ENCODE results near the gene EPB41L2. TPM values are rescaled to one million over a fixed set of nuclear protein-coding genes. Genes with fewer than 3 reads are reported as not detected.
"Not testable (repeated sequence)": the region's sequence is repeated elsewhere in the genome, so short reads cannot be mapped to it uniquely, and the experiment has no call there.

Gene EPB41L2
- total RNA-seq, 1 experiment from 2014 or later, result 199 TPM

GRCh38 chr6:131093334-131093733 lies 30.3 kb upstream of the EPB41L2 start:
- ChIA-PET CTCF (no interaction called here), POLR2A (no interaction called here)
- Histone ChIP-seq H3K9me3 (ENCODE audit: control insufficient read depth, insufficient read depth, low read depth, low read length) (no peaks in the 10 kb centered on the region), H3K27me3 (ENCODE audit: control insufficient read depth, insufficient read depth, low read length) (no peaks in the 10 kb centered on the region), H3K4me1 (ENCODE audit: control insufficient read depth, insufficient read depth, low read length) (no peaks in the 10 kb centered on the region), H3K4me3 (ENCODE audit: low read depth in 2 of 2, low read length in 2 of 2) (no peak overlapping the region), H3K27ac (ENCODE audit: low read length) (no peak overlapping the region), H3K36me3 (ENCODE audit: control insufficient read depth, insufficient read depth, low read length) (no peaks in the 10 kb centered on the region)
- in situ Hi-C loops (cut with HindIII; ENCODE audit: low pct_unique_long_range_greater_than_20kb, low sequenced_read_pairs), result no loop called here
- BruUV-seq (replicated peaks), result no TSS peak
- intact Hi-C loops (cut with micrococcal nuclease; ENCODE audit: unreplicated experiment), result no loop called here
- TF ChIP-seq SIN3A (IDR thresholded peaks at IDR 0.05; ENCODE audit: borderline replicate concordance, insufficient read depth, low read depth, low read length), result no peak
- no peak for TF ChIP-seq CTCF (IDR thresholded peaks at IDR 0.05)
- DNase-seq (ENCODE audit: low read depth, low spot score) (no peak), ATAC-seq (no peak)

- POLR2A ChIA-PET; H3K36me3 ChIP-seq (ENCODE audit: control insufficient read depth, insufficient read depth, low read length); H3K4me1 ChIP-seq (ENCODE audit: control insufficient read depth, insufficient read depth, low read length); BruUV-seq (replicated peaks); in situ Hi-C loops (cut with HindIII; ENCODE audit: low pct_unique_long_range_greater_than_20kb, low sequenced_read_pairs); H3K27ac ChIP-seq (ENCODE audit: low read length); H3K27me3 ChIP-seq (ENCODE audit: control insufficient read depth, insufficient read depth, low read length); CTCF ChIA-PET; DNase-seq (ENCODE audit: low read depth, low spot score); H3K4me3 ChIP-seq (ENCODE audit: low read depth in 2 of 2, low read length in 2 of 2); intact Hi-C loops (cut with micrococcal nuclease; ENCODE audit: unreplicated experiment); ATAC-seq; H3K9me3 ChIP-seq (ENCODE audit: control insufficient read depth, insufficient read depth, low read depth, low read length): not testable (repeated sequence)
These were observed 28.9 kb upstream of the EPB41L2 start for GRCh38 chr6:131091944-131092343.

- in situ Hi-C loops (cut with HindIII; ENCODE audit: low pct_unique_long_range_greater_than_20kb, low sequenced_read_pairs); H3K4me1 ChIP-seq (ENCODE audit: control insufficient read depth, insufficient read depth, low read length); H3K27me3 ChIP-seq (ENCODE audit: control insufficient read depth, insufficient read depth, low read length); H3K9me3 ChIP-seq (ENCODE audit: control insufficient read depth, insufficient read depth, low read depth, low read length); BruUV-seq (replicated peaks); H3K27ac ChIP-seq (ENCODE audit: low read length); DNase-seq (ENCODE audit: low read depth, low spot score); POLR2A ChIA-PET; intact Hi-C loops (cut with micrococcal nuclease; ENCODE audit: unreplicated experiment); H3K4me3 ChIP-seq (ENCODE audit: low read depth in 2 of 2, low read length in 2 of 2); ATAC-seq; H3K36me3 ChIP-seq (ENCODE audit: control insufficient read depth, insufficient read depth, low read length); CTCF ChIA-PET: not testable (repeated sequence)
These were observed 27.3 kb upstream of the EPB41L2 start for GRCh38 chr6:131090339-131090738.

GRCh38 chr6:131084982-131085381 lies 21.9 kb upstream of the EPB41L2 start:
- Histone ChIP-seq H3K27me3 (ENCODE audit: control insufficient read depth, insufficient read depth, low read length) (no peaks in the 10 kb centered on the region), H3K9me3 (ENCODE audit: control insufficient read depth, insufficient read depth, low read depth, low read length) (no peaks in the 10 kb centered on the region), H3K36me3 (ENCODE audit: control insufficient read depth, insufficient read depth, low read length) (no peaks in the 10 kb centered on the region), H3K4me3 (ENCODE audit: low read depth in 2 of 2, low read length in 2 of 2) (no peak overlapping the region), H3K27ac (ENCODE audit: low read length) (no peak overlapping the region), H3K4me1 (ENCODE audit: control insufficient read depth, insufficient read depth, low read length) (no peaks in the 10 kb centered on the region)
- in situ Hi-C loops (cut with HindIII; ENCODE audit: low pct_unique_long_range_greater_than_20kb, low sequenced_read_pairs) (no loop called here), intact Hi-C loops (cut with micrococcal nuclease; ENCODE audit: unreplicated experiment) (no loop called here)
- BruUV-seq (replicated peaks), result no TSS peak
- no peak for ATAC-seq
- peak; percentile 24; the same call in 1 of the 2 replicates for TF ChIP-seq CTCF (IDR thresholded peaks at IDR 0.05)
- TF ChIP-seq POLR2AphosphoS5 (IDR thresholded peaks at IDR 0.05; ENCODE audit: low read depth, low read length), result no peak
- no peak for TF ChIP-seq REST (IDR thresholded peaks at IDR 0.05; ENCODE audit: insufficient read depth in 1 of 2, low read depth in 2 of 2, low read length in 1 of 2)
- no peak for DNase-seq (ENCODE audit: low read depth, low spot score)
- ChIA-PET POLR2A (no interaction called here), CTCF (no interaction called here)
